GM12892 (cell line): ENCODE data around the gene PLCH1.

Source experiments
- POLR2A ChIP-seq: IDR thresholded peaks from 2 replicates; pipeline ENCODE4 v1.6.1; 2011; ENCODE audit warnings: low read depth, low read length, control low read depth
- POLR2AphosphoS5 ChIP-seq: IDR thresholded peaks from 2 replicates; pipeline ENCODE4 v1.6.1; 2011; ENCODE audit warnings: low read depth, low read length, control low read depth
- TAF1 ChIP-seq: IDR thresholded peaks from 2 replicates; pipeline ENCODE4 v1.6.1; 2011; ENCODE audit warnings: low read depth, mild to moderate bottlenecking, control low read depth, low read length, borderline replicate concordance

DNA sequence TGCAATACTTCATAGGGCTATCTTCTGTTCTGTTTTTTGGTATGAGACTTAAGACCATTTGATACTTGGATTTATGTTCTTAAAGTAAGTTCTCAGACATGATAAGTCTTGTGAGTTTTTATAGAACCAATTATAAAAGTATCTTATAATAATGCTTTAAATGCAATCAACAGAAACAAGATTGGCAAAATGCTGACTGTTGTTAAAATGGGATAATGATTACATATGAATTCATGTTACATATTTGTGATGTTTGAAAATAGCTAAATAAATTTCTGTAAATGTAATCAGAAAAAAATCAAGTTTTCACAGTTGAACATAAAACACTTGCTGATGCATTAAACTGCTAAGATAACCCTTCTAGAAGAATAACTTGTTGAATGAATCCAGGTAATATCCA, 148.3 kb downstream of the PLCH1 start:
- TF ChIP-seq TAF1 (no peak), POLR2A (no peak), POLR2AphosphoS5 (no peak)
